Fibroblast of the aortic adventitia (primary cell): Measurements from ENCODE around the gene BTK. TPM values are rescaled to one million over a fixed set of nuclear protein-coding genes. Genes with fewer than 3 reads are reported as not detected.

Experiments
- DNase-seq: peaks from one replicate; pipeline ENCODE4 v3.0.0-alpha.2; 2010; ENCODE audit warnings: low read depth
- H3K4me3 ChIP-seq: 2 replicates; pipeline ENCODE4 v1.5.1; 2011; ENCODE audit warnings: low read depth, mild to moderate bottlenecking, control low read depth, low read length, moderate library complexity
- CTCF ChIP-seq: IDR thresholded peaks from 2 replicates; pipeline ENCODE4 v1.5.1; 2011; ENCODE audit warnings: mild to moderate bottlenecking, low read length, control low read depth, inconsistent platforms; ENCODE audit not compliant: insufficient read depth
- total RNA-seq: library from RNA; depleted of rRNA; stranded (reverse); fragments of >200 nt; gene quantifications from 2 replicates; pipeline ENCODE4 v1.2.3, GENCODE V29; 2012; ENCODE audit warnings: low replicate concordance

BTK gene
- total RNA-seq, 1 donor, result not detected

GRCh38 chrX:101408532-101408841, 22.5 kb upstream of the BTK start:
- no peak for DNase-seq
- H3K4me3 ChIP-seq, result peak overlapping the region; percentile 68
- TF ChIP-seq CTCF, result no peak

GRCh38 chrX:101407748-101408531, 21.9 kb upstream of the BTK start, which contains the start of the genes GLA and HNRNPH2:
Gene GLA, minus strand, starts transcription at chrX:101407925. Its CDS starts 22 bp downstream, at chrX:101407903.
Gene HNRNPH2, plus strand, starts transcription at chrX:101408222. Its CDS starts 3,767 bp downstream, at chrX:101411989.
- H3K4me3 ChIP-seq, result peak within 1 kb of the TSS; percentile 85
- peak; percentile 35 for TF ChIP-seq CTCF
- DNase-seq, result peak; percentile 99

GRCh38 chrX:101407167-101407747, 21.3 kb upstream of the BTK start:
- H3K4me3 ChIP-seq, result peak overlapping the region; percentile 85
- TF ChIP-seq CTCF, result no peak
- no peak for DNase-seq

- no peak for TF ChIP-seq CTCF
- no peak for DNase-seq
Observed at GRCh38 chrX:101399825-101400224, 13.8 kb upstream of the BTK start.

GRCh38 chrX:101398694-101399093, 12.7 kb upstream of the BTK start:
- TF ChIP-seq CTCF, result no peak
- DNase-seq, result no peak
- H3K4me3 ChIP-seq, result no peak overlapping the region

More at GRCh38 chrX:101399825-101400224, 13.8 kb upstream of the BTK start:
- H3K4me3 ChIP-seq, result no peak overlapping the region

- no peak for TF ChIP-seq CTCF
- DNase-seq, result no peak
- H3K4me3 ChIP-seq, result no peak overlapping the region
Observed at GRCh38 chrX:101397779-101398178, 11.8 kb upstream of the BTK start.
